Measurements from ENCODE around the gene SLC5A10.

Gene SLC5A10

GRCh38 chr17:18963126-18964017 is 11.4 kb downstream of the SLC5A10 start:
- Histone ChIP-seq H3K27ac (ENCODE audit: low read depth, low read length) (no peak overlapping the region), H3K9me3 (ENCODE audit: control insufficient read depth in 1 of 2, low read length in 2 of 2) (no peaks in the 10 kb centered on the region), H3K27me3 (ENCODE audit: control insufficient read depth in 1 of 2, insufficient read depth in 2 of 2, low read length in 2 of 2) (no peaks in the 10 kb centered on the region), H3K4me1 (ENCODE audit: control insufficient read depth in 1 of 2, insufficient read depth in 2 of 2, low read length in 2 of 2) (peaks cover 10 to 19% of the 10 kb centered on the region in 2 donors), H3K4me3 (ENCODE audit: low read depth in 1 of 2, low read length in 2 of 2) (no peak overlapping the region), H3K36me3 (ENCODE audit: control insufficient read depth in 1 of 2, insufficient read depth in 2 of 2, low read length in 2 of 2) (no peaks in the 10 kb centered on the region), H3K9ac (ENCODE audit: low read depth in 1 of 2, low read length in 2 of 2) (no peak overlapping the region)

GRCh38 chr17:18964018-18964351 is 12.0 kb downstream of the SLC5A10 start:
- no peak overlapping the region for H3K27ac ChIP-seq (ENCODE audit: low read depth, low read length)
- no peaks in the 10 kb centered on the region for H3K36me3 ChIP-seq (ENCODE audit: control insufficient read depth in 1 of 2, insufficient read depth in 2 of 2, low read length in 2 of 2)
- no peak overlapping the region for H3K4me3 ChIP-seq (ENCODE audit: low read depth in 1 of 2, low read length in 2 of 2)
- no peak overlapping the region for H3K9ac ChIP-seq (ENCODE audit: low read depth in 1 of 2, low read length in 2 of 2)
- peaks cover 16 to 25% of the 10 kb centered on the region in 2 donors for H3K4me1 ChIP-seq (ENCODE audit: control insufficient read depth in 1 of 2, insufficient read depth in 2 of 2, low read length in 2 of 2)
- no peaks in the 10 kb centered on the region for H3K27me3 ChIP-seq (ENCODE audit: control insufficient read depth in 1 of 2, insufficient read depth in 2 of 2, low read length in 2 of 2)
- no peaks in the 10 kb centered on the region for H3K9me3 ChIP-seq (ENCODE audit: control insufficient read depth in 1 of 2, low read length in 2 of 2)

GRCh38 chr17:18964550-18964949 is 12.6 kb downstream of the SLC5A10 start:
- H3K9me3 ChIP-seq (ENCODE audit: control insufficient read depth in 1 of 2, low read length in 2 of 2): no peaks in the 10 kb centered on the region

GRCh38 chr17:18965530-18966236 is 13.7 kb downstream of the SLC5A10 start:
- no peak overlapping the region for H3K4me3 ChIP-seq (ENCODE audit: low read depth in 1 of 2, low read length in 2 of 2)
- H3K4me1 ChIP-seq (ENCODE audit: control insufficient read depth in 1 of 2, insufficient read depth in 2 of 2, low read length in 2 of 2): peaks cover 33 to 39% of the 10 kb centered on the region in 2 donors
- peaks cover 0 to under 1% of the 10 kb centered on the region in 2 donors for H3K36me3 ChIP-seq (ENCODE audit: control insufficient read depth in 1 of 2, insufficient read depth in 2 of 2, low read length in 2 of 2)
- no peak overlapping the region for H3K27ac ChIP-seq (ENCODE audit: low read depth, low read length)
- no peaks in the 10 kb centered on the region for H3K9me3 ChIP-seq (ENCODE audit: control insufficient read depth in 1 of 2, low read length in 2 of 2)
- H3K9ac ChIP-seq (ENCODE audit: low read depth in 1 of 2, low read length in 2 of 2): no peak overlapping the region
- no peaks in the 10 kb centered on the region for H3K27me3 ChIP-seq (ENCODE audit: control insufficient read depth in 1 of 2, insufficient read depth in 2 of 2, low read length in 2 of 2)

More at GRCh38 chr17:18964550-18964949, 12.6 kb downstream of the SLC5A10 start:
- no peaks in the 10 kb centered on the region for H3K36me3 ChIP-seq (ENCODE audit: control insufficient read depth in 1 of 2, insufficient read depth in 2 of 2, low read length in 2 of 2)
- H3K4me3 ChIP-seq (ENCODE audit: low read depth in 1 of 2, low read length in 2 of 2): no peak overlapping the region
- H3K27me3 ChIP-seq (ENCODE audit: control insufficient read depth in 1 of 2, insufficient read depth in 2 of 2, low read length in 2 of 2): no peaks in the 10 kb centered on the region
- H3K27ac ChIP-seq (ENCODE audit: low read depth, low read length): no peak overlapping the region
- no peak overlapping the region for H3K9ac ChIP-seq (ENCODE audit: low read depth in 1 of 2, low read length in 2 of 2)
- H3K4me1 ChIP-seq (ENCODE audit: control insufficient read depth in 1 of 2, insufficient read depth in 2 of 2, low read length in 2 of 2): peaks cover 22 to 30% of the 10 kb centered on the region in 2 donors

GRCh38 chr17:18966831-18967624 is 15.1 kb downstream of the SLC5A10 start:
- Histone ChIP-seq H3K36me3 (ENCODE audit: control insufficient read depth in 1 of 2, insufficient read depth in 2 of 2, low read length in 2 of 2) (peaks cover 6 to 11% of the 10 kb centered on the region in 2 donors), H3K27ac (ENCODE audit: low read depth, low read length) (no peak overlapping the region), H3K4me3 (ENCODE audit: low read depth in 1 of 2, low read length in 2 of 2) (no peak overlapping the region), H3K9me3 (ENCODE audit: control insufficient read depth in 1 of 2, low read length in 2 of 2) (no peaks in the 10 kb centered on the region), H3K9ac (ENCODE audit: low read depth in 1 of 2, low read length in 2 of 2) (no peak overlapping the region), H3K4me1 (ENCODE audit: control insufficient read depth in 1 of 2, insufficient read depth in 2 of 2, low read length in 2 of 2) (peaks cover 33 to 36% of the 10 kb centered on the region in 2 donors), H3K27me3 (ENCODE audit: control insufficient read depth in 1 of 2, insufficient read depth in 2 of 2, low read length in 2 of 2) (no peaks in the 10 kb centered on the region)

GRCh38 chr17:18967916-18968315 is 16.0 kb downstream of the SLC5A10 start:
- peaks cover 33 to 36% of the 10 kb centered on the region in 2 donors for H3K4me1 ChIP-seq (ENCODE audit: control insufficient read depth in 1 of 2, insufficient read depth in 2 of 2, low read length in 2 of 2)
- H3K4me3 ChIP-seq (ENCODE audit: low read depth in 1 of 2, low read length in 2 of 2): no peak overlapping the region
- no peaks in the 10 kb centered on the region for H3K9me3 ChIP-seq (ENCODE audit: control insufficient read depth in 1 of 2, low read length in 2 of 2)
- peak overlapping the region in 1 of 2 donors; percentile 51 for H3K9ac ChIP-seq (ENCODE audit: low read depth in 1 of 2, low read length in 2 of 2)
- H3K27ac ChIP-seq (ENCODE audit: low read depth, low read length): no peak overlapping the region
- peaks cover 6 to 14% of the 10 kb centered on the region in 2 donors for H3K36me3 ChIP-seq (ENCODE audit: control insufficient read depth in 1 of 2, insufficient read depth in 2 of 2, low read length in 2 of 2)
- no peaks in the 10 kb centered on the region for H3K27me3 ChIP-seq (ENCODE audit: control insufficient read depth in 1 of 2, insufficient read depth in 2 of 2, low read length in 2 of 2)

- Histone ChIP-seq H3K27ac (ENCODE audit: low read depth, low read length) (no peak overlapping the region), H3K9ac (ENCODE audit: low read depth in 1 of 2, low read length in 2 of 2) (peak overlapping the region in 1 of 2 donors; percentile 51), H3K9me3 (ENCODE audit: control insufficient read depth in 1 of 2, low read length in 2 of 2) (no peaks in the 10 kb centered on the region), H3K36me3 (ENCODE audit: control insufficient read depth in 1 of 2, insufficient read depth in 2 of 2, low read length in 2 of 2) (peaks cover 6 to 15% of the 10 kb centered on the region in 2 donors), H3K4me1 (ENCODE audit: control insufficient read depth in 1 of 2, insufficient read depth in 2 of 2, low read length in 2 of 2) (peaks cover 33 to 36% of the 10 kb centered on the region in 2 donors), H3K4me3 (ENCODE audit: low read depth in 1 of 2, low read length in 2 of 2) (no peak overlapping the region), H3K27me3 (ENCODE audit: control insufficient read depth in 1 of 2, insufficient read depth in 2 of 2, low read length in 2 of 2) (no peaks in the 10 kb centered on the region)
Observed at GRCh38 chr17:18968345-18968744, 16.4 kb downstream of the SLC5A10 start.

- Histone ChIP-seq H3K4me3 (ENCODE audit: low read depth in 1 of 2, low read length in 2 of 2) (no peak overlapping the region), H3K9ac (ENCODE audit: low read depth in 1 of 2, low read length in 2 of 2) (peak overlapping the region; percentile 54 to 59), H3K27ac (ENCODE audit: low read depth, low read length) (peak overlapping the region; percentile 32), H3K27me3 (ENCODE audit: control insufficient read depth in 1 of 2, insufficient read depth in 2 of 2, low read length in 2 of 2) (no peaks in the 10 kb centered on the region), H3K4me1 (ENCODE audit: control insufficient read depth in 1 of 2, insufficient read depth in 2 of 2, low read length in 2 of 2) (peaks cover 33 to 36% of the 10 kb centered on the region in 2 donors), H3K36me3 (ENCODE audit: control insufficient read depth in 1 of 2, insufficient read depth in 2 of 2, low read length in 2 of 2) (peaks cover 6 to 17% of the 10 kb centered on the region in 2 donors), H3K9me3 (ENCODE audit: control insufficient read depth in 1 of 2, low read length in 2 of 2) (no peaks in the 10 kb centered on the region)
Observed at GRCh38 chr17:18968945-18969887, 17.3 kb downstream of the SLC5A10 start.
